IPS-11a (cell line): ENCODE results near the gene THSD8.
"Not testable (repeated sequence)": the region's sequence is repeated elsewhere in the genome, so short reads cannot be mapped to it uniquely, and the experiment has no call there.

Experiments
- H3K4me3 ChIP-seq: one replicate; pipeline ENCODE4 v1.5.1; 2013; ENCODE audit warnings: low read depth, low read length, control low read depth

Gene THSD8

GRCh38 chr19:12792051-12792852 is 9.6 kb upstream of the THSD8 start:
- peak overlapping the region; percentile 69 for H3K4me3 ChIP-seq

DNA sequence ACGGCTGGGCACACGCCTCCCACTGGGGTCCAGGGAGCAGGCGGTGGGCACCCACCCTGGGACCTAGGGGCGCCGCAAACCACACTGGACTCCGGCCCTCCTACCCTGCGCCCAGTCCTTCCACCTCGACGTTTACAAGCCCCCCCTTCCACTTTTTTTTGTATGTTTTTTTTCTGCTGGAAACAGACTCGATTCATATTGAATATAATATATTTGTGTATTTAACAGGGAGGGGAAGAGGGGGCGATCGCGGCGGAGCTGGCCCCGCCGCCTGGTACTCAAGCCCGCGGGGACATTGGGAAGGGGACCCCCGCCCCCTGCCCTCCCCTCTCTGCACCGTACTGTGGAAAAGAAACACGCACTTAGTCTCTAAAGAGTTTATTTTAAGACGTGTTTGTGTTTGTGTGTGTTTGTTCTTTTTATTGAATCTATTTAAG is 9.0 kb upstream of the THSD8 start:
- peak overlapping the region; percentile 69 for H3K4me3 ChIP-seq

DNA sequence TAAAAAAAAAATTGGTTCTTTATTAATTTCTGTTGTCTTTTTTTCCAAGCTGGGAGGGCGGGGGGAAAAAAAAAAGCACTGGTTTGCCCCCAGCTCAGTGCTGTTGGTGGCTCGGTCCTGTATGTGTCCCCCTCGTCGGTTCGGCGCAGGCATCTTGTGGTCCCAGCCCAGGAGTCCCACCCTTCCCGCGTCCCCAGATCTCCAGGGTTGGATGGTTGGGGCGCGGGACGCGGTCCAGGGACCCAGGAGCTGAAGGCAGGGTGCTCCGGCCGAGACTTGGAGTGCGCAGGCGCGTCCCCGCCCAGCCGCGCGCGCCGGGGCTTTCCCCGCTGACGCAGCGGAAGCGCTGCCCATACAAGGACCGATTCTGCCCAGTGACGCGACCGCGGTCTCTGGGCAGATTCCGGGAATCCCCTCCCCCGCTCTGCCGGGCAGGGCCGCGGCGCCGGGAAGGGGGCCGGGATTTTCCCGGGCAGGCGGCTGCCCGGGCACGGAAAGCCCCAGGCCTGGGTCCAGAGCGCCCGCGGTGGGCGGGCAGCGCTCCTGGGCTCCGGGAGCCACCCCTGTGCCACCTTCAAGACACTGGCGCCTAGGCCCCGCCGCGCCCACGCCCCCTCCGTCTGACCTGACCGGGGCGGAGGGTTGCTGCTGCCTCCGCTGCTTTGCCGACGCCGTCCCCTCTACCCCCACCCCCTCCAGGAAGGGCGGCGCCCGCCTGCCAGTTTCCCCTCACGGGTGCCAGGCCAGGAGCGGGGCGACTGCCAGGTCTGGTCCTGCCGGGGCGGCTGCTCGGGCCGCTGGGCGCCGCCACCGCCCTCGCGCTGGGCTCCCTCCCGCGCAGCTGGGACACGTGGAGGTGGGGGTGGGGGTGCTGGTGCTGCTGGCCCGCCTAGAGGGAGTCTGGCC is 8.3 kb upstream of the THSD8 start:
- peak overlapping the region; percentile 69 for H3K4me3 ChIP-seq

DNA sequence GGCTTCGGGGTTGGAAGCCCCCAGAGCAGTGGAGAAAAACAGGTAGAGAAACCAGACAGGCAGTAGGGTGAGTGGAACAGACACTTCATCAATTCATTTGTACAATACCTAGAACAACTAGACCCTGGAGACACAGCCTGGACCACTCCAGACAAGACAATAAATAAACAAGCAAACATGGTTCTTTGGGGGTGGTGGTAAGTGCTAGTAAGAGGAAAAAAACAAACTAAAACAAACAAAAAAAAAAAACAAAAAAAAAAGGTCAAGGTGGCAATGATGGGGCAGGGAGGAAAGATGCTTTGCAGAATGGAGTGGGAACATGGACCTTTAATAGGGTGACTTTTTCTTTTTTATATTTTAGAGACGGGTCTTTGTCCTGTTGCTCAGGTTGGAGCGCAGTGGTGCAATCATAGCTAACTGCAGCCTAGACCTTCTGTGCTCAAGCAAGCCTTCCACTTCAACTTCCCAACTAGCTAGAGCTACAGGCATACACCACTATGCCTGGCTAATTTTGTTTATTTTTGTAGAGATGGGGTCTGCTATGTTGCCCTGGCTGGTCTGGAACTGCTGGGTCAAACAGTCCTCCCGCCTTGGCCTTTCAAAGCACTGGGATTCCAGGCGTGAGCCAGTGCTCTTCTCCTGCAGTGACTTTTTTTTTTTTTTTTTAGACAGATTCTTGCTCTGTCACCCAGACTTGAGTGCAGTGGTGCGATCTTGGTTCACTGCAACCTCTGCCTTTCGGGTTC is 7.5 kb upstream of the THSD8 start:
- H3K4me3 ChIP-seq, result peak overlapping the region; percentile 69

DNA sequence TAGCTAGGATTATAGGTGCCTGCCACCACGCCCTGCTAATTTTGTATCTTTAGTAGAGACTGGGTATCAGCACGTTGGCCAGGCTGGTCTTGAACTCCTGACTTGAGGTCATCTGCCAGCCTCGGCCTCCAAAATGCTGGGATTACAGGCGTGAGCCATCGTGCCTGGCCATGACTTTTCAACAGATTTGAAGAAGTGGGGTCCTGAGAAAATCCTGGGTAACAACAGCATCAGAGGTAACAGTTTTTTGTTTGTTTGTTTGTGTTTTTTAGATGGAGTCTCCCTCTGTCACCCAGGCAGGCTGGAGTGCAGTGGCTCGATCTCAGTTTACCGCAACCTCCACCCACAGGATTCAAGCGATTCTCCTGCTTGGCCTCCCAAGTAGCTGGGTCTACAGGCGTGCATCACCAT is 6.9 kb upstream of the THSD8 start:
- no peak overlapping the region for H3K4me3 ChIP-seq

- no peak overlapping the region for H3K4me3 ChIP-seq
Measured at GRCh38 chr19:12796146-12797071, 5.5 kb upstream of the THSD8 start.

GRCh38 chr19:12797141-12797587 is 4.7 kb upstream of the THSD8 start:
- H3K4me3 ChIP-seq, result no peak overlapping the region

GRCh38 chr19:12797607-12798006 is 4.3 kb upstream of the THSD8 start:
- H3K4me3 ChIP-seq, result not testable (repeated sequence)

DNA sequence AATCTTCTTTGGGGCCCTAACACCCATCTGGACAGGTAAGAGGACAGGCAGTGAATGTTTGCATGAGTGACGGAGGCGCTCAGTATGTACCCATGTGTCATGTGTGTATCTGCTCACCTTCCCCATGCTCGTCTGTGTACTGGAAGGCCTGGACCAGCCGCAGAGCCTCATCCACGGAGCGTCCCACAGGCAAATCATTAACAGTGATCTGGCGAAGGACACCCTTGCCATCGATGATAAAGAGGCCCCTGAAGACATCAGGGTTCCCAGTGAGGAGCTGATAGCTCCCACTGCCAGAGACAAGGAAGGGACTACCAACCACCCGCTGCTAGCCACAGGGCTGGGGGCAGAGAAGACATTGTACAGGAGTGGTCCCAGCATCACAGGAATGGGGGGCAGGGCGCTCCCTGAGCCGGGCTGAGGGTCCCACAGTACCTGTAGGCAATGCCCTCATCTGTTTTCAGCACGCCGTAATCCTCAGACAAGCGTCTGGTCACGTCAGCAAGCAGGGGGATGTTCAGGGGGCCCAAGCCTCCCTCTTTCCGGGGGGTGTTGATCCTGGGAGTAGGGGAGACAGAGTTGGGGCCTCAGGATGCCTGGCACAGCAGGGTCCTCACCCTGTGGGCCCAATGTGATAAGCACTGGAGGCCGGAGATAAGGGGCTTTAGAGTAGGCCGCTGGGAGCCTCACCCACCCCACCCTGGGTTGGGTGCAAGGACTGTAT is 2.0 kb upstream of the THSD8 start:
- no peak overlapping the region for H3K4me3 ChIP-seq

- peak overlapping the region; percentile 93 for H3K4me3 ChIP-seq
Measured at GRCh38 chr19:12800466-12800770, 1.5 kb upstream of the THSD8 start.

DNA sequence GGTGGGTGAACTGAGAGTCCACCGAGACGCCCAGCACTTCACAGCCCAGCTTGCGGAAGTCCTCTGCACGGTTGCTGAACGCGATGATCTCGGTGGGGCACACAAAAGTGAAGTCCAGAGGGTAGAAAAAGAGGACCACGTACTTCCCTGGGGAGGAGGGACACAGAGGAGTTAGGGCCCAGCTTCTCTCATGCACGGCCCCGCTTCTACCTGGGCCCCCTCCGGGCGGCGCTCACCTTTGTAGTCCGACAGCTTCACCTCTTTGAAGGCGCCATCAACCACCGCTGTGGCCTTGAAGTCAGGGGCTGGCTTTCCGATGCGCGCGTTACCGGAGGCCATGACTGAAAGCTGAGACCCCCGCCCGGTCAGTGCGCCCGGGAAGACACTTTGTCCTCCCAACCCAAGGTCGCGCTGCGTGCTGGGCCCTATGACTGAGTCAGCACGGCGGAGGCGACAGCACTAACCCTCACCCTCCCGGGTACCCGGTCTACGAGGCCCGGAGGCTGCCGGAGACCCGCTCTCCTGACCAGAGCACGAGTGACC is 875 bp upstream of the THSD8 start:
- H3K4me3 ChIP-seq, result peak overlapping the region; percentile 93

DNA sequence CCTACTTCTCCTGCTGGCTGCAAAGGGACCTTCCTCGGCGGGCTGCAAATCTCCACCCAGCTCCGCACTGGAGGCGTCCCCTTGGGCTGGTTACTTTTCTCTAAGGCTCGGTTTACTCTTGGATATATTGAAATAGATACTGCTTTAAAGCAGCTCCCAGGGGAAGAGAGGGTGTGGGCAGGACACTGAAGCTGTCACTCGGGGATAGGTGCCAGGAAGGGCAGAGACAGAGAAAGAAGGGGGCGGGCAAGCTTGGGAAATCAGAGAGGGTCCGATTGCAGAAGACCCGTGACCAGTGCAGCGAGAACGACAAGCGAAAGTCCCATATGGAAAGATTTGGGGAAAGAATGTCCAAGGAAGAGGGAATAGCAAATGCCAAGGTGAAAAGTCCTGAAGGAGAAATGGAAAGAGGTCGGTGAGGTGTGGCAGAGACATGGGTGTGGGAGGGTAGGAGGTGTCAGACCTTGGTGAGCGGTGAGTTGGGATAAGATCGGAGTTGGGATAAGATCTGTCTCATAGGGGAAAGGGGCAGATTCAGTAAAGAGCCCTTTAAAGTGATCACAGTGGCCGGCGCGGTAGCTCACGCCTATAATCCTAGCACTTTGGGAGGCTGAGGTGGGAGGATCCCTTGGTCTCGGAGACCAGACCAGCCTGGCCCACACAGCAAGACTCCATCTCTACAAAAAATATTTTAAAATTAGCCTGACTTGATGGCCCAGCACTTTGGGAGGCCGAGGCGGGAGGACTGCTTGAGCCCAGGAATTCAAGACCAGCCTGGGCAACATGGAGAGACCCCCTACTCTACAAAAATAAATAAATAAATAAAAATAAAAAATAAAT is 618 bp downstream of the THSD8 start:
- peak overlapping the region; percentile 93 for H3K4me3 ChIP-seq

GRCh38 chr19:12804051-12804450 is 2.2 kb downstream of the THSD8 start:
- no peak overlapping the region for H3K4me3 ChIP-seq

DNA sequence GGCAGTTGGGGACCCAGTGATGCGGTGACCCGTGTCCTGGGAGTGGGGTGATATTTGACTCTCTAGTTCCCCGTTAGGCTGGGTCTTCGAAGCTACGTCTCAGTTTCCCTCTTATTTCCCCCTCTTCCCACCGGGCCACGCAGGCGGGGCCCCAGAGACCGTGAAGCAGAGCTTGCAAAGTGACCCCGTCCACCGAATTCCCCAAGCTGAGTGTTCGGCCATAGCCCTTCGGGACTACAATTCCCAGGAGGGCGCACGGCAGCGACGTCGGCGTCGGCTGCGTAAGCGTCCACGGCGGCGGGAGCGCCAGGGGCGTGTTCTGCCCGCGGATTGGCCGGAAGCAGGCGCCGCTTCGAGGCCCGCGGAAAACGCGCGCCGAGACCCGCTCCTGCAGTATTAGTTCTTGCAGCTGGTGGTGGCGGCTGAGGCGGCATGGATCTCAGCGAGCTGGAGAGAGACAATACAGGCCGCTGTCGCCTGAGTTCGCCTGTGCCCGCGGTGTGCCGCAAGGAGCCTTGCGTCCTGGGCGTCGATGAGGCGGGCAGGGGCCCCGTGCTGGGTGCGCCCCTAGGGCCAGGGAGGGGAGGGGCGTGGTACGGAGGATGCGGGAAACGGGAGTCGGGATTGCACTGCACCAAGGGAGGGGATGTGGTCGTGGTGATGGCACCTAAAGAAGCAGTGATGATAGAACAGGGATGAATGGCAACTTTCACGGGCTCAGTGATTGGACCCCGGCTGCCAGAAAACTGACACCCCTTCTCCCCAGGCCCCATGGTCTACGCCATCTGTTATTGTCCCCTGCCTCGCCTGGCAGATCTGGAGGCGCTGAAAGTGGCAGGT is 4.6 kb downstream of the THSD8 start, which contains the start of gene RNASEH2A:
RNASEH2A (plus strand) TSS at position 343 of the 840 bp plus-strand sequence; CDS start at position 433, 90 bp downstream.
- peak within 1 kb of the TSS; percentile 84 for H3K4me3 ChIP-seq

- no peak overlapping the region for H3K4me3 ChIP-seq
Measured at GRCh38 chr19:12815088-12815487, 13.2 kb downstream of the THSD8 start.

DNA sequence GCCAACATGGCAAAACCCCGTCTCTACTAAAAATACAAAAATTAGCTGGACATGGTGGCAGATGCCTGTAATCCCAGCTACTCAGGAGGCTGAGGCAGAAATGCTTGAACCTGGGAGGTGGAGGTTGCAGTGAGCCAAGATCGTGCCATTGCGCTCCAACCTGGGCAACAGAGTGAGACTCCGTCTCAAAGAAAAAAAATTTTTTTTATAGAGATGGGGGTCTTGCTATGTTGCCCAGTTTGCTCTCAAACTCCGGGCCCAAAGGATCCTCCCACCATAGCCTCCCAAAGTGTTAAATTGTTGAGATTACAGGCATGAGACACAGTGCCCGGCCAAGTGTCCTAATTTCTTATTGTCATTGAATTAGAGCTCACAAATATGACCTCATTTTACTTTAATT is 15.3 kb downstream of the THSD8 start:
- not testable (repeated sequence) for H3K4me3 ChIP-seq

- not testable (repeated sequence) for H3K4me3 ChIP-seq
Measured at GRCh38 chr19:12817810-12818209, 15.9 kb downstream of the THSD8 start.
